Prostate gland (tissue), 2 donors: ENCODE data around the gene LAMA2. TPM values are rescaled to one million over a fixed set of nuclear protein-coding genes. Genes with fewer than 3 reads are reported as not detected.
A peak's percentile ranks its signal among the peaks of the same experiment; 100 is the strongest.

Experiments used
- DNase-seq: peaks from one replicate; pipeline ENCODE4 v3.0.0-alpha.2; 2019; ENCODE audit warnings: low spot score
- H3K27ac ChIP-seq, 2 donors: fragments of 200-600 bp; sonication (generic); 2 replicates each; pipeline ENCODE4 v1.5.1; 2017 to 2019
- H3K27me3 ChIP-seq: fragments of 200-600 bp; sonication (generic); replicated peaks from 2 replicates; pipeline ENCODE4 v1.5.1; 2019; ENCODE audit not compliant: insufficient read depth
- H3K36me3 ChIP-seq, 2 donors: fragments of 200-600 bp; sonication (generic); 1 replicate in 1 of 2; 2 replicates in 1 of 2; pipeline versions ENCODE4 v1.5.1 to v1.8.1; 2017 to 2019
- H3K4me1 ChIP-seq: fragments of 200-600 bp; sonication (generic); replicated peaks from 2 replicates; pipeline ENCODE4 v1.5.1; 2019
- H3K4me3 ChIP-seq, 2 donors: fragments of 200-600 bp; sonication (generic); 2 replicates each; pipeline ENCODE4 v1.5.1; 2017 to 2019
- H3K9me3 ChIP-seq: fragments of 200-600 bp; sonication (generic); 2 replicates; pipeline ENCODE4 v1.5.1; 2017
- POLR2A ChIP-seq: fragments of 450-650 bp; IDR thresholded peaks from one replicate; pipeline ENCODE4 v1.6.1; 2016; ENCODE audit warnings: antibody characterized with exemption, mild to moderate bottlenecking
- POLR2AphosphoS5 ChIP-seq: sonication (generic); formaldehyde crosslinking; IDR thresholded peaks from one replicate; pipeline ENCODE4 v1.6.1; 2017; ENCODE audit warnings: antibody characterized with exemption
- WGBS: methylation state at CpG from one replicate; pipeline ENCODE4 v1.1.5; 2018; 5-methylcytosine and 5-hydroxymethylcytosine counted together
- intact Hi-C: fragments of 100-400 bp; cut with DNase I; formaldehyde crosslinking; loops from one replicate; pipeline ENCODE4 v1.14.2; 2022
- total RNA-seq, 2 donors: library from RNA; depleted of rRNA; stranded (reverse); fragments of >200 nt; gene quantifications; one replicate each; pipeline ENCODE4 v1.1.0, GENCODE V29; 2016
- TF ChIP-seq, protein P1 (sequence below), 4 experiments: fragments of 200-600 bp in 2 of 4; fragments of 450-650 bp in 2 of 4; sonication (generic) in 2 of 4; IDR thresholded peaks; 1 replicate in 3 of 4; 2 replicates in 1 of 4; pipeline ENCODE4 v1.5.1; 2016 to 2019; ENCODE audit warnings: antibody characterized with exemption in 4 of 4, mild to moderate bottlenecking in 2 of 4, moderate library complexity in 2 of 4

The LAMA2 gene
- total RNA-seq, 2 donors from 2014 or later: 10.1 to 89.1 TPM

DNA sequence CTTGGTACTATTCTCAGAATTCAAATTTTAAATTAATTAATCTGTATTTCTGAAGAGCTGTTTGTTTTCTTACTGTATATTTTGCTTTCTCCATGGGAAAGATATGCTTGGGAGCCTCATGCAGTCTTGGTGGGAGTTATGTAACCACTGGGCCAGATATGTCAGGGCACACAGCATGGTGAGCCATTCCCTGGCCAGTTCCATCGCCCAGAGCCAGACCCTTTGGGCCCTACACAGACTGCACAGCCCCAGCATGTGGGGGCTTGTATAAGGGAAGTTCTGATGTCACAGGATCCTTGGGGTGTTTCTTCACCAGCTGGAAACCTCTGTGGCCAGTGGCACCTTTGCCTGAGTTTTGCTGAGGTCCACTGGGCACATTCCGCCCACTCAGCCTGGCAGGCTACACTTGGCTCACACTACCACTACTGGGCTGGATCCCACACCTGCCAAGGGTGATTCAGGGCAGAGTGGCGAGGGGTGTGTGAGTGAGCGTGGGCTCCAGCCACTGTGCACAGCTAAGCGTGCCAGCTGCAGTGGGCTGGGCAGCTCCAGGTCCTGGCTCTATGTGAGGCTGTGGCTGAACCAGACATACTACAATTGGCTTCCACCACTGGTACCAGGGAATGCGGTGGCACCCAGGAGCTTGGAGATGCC lies 533.5 kb downstream of the LAMA2 start:
- H3K4me1 ChIP-seq: no peaks in the 10 kb centered on the region
- H3K4me3 ChIP-seq: no peak overlapping the region
- 98% methylated on average over 6 of the region's 6 CpGs for WGBS
- H3K9me3 ChIP-seq: no peaks in the 10 kb centered on the region
- intact Hi-C loops: no loop called here
- no peak for DNase-seq
- H3K27me3 ChIP-seq: no peaks in the 10 kb centered on the region
- no peaks in the 10 kb centered on the region for H3K36me3 ChIP-seq
- H3K27ac ChIP-seq: no peak overlapping the region
- TF ChIP-seq POLR2A: no peak
- no peak for TF ChIP-seq POLR2AphosphoS5
- TF ChIP-seq, protein P1, sequence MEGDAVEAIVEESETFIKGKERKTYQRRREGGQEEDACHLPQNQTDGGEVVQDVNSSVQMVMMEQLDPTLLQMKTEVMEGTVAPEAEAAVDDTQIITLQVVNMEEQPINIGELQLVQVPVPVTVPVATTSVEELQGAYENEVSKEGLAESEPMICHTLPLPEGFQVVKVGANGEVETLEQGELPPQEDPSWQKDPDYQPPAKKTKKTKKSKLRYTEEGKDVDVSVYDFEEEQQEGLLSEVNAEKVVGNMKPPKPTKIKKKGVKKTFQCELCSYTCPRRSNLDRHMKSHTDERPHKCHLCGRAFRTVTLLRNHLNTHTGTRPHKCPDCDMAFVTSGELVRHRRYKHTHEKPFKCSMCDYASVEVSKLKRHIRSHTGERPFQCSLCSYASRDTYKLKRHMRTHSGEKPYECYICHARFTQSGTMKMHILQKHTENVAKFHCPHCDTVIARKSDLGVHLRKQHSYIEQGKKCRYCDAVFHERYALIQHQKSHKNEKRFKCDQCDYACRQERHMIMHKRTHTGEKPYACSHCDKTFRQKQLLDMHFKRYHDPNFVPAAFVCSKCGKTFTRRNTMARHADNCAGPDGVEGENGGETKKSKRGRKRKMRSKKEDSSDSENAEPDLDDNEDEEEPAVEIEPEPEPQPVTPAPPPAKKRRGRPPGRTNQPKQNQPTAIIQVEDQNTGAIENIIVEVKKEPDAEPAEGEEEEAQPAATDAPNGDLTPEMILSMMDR (IDR thresholded peaks at IDR 0.05): no peak

DNA sequence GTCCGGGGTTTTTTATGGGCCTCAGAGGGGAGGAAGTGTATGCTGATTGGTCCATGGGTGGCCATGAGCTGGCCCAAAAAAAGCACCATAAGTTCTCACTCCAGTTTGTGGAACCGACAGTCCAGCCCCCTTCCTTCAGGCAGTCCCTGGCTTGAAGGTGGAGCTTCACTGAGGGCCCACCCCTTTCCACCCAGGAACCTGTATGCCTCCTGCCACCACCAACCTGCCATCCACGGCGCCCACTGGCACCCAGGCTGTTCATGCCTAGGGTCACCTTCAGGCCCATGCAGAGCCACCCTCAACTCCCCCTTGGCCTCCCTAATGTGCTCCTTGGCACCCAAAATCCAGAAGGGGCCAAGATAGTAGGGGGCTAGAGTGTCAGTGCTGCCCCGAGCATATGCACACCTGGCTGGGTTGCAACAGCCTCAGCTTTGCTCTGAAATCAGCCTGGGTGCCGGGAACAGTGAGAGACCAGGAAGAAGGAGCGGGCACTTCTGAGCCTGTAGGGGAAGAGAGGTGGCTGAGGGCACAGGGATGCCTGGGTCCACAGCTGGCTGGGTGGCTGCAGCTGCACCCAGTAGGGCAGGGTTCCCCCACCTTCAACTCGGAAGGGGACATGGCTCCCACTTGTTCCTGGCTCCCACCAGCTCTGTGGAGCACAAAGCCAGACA lies 534.6 kb downstream of the LAMA2 start:
- WGBS: 88% methylated on average over 8 of the region's 8 CpGs

DNA sequence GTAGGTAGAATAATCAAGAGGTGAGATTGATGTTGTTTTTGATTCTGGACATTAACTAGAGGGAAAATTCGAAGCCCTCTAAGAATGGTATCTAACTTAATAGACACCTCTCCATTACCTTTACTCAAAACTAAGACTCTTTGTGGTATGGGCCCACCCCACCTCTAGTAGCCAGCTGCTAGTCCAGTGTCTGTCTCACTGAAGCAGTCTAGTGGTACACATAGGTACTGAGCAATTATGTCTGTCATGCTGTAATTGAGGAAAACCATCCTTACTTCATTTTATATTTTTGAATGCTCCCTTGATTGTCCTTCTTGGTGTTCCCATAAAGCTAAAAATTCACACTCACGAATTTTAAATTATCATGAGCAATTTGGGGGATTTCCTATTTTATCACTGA lies 536.4 kb downstream of the LAMA2 start:
- no peak for TF ChIP-seq POLR2A
- TF ChIP-seq POLR2AphosphoS5: no peak
- TF ChIP-seq, protein P1 (IDR thresholded peaks at IDR 0.05): no peak
- Histone ChIP-seq H3K36me3 (no peaks in the 10 kb centered on the region), H3K4me3 (no peak overlapping the region), H3K27me3 (no peaks in the 10 kb centered on the region), H3K4me1 (no peaks in the 10 kb centered on the region), H3K9me3 (no peaks in the 10 kb centered on the region), H3K27ac (no peak overlapping the region)
- no peak for DNase-seq
- 86% methylated on average over 2 of the region's 2 CpGs for WGBS
- intact Hi-C loops: no loop called here

More for the DNA sequence above, 534.6 kb downstream of the LAMA2 start:
- no peaks in the 10 kb centered on the region for H3K27me3 ChIP-seq
- no peaks in the 10 kb centered on the region for H3K4me1 ChIP-seq
- TF ChIP-seq POLR2A (no peak), POLR2AphosphoS5 (no peak)
- TF ChIP-seq, protein P1 (IDR thresholded peaks at IDR 0.05): no peak
- intact Hi-C loops: no loop called here
- no peak overlapping the region for H3K4me3 ChIP-seq
- no peaks in the 10 kb centered on the region for H3K36me3 ChIP-seq
- no peak for DNase-seq
- H3K27ac ChIP-seq: no peak overlapping the region
- H3K9me3 ChIP-seq: no peaks in the 10 kb centered on the region

DNA sequence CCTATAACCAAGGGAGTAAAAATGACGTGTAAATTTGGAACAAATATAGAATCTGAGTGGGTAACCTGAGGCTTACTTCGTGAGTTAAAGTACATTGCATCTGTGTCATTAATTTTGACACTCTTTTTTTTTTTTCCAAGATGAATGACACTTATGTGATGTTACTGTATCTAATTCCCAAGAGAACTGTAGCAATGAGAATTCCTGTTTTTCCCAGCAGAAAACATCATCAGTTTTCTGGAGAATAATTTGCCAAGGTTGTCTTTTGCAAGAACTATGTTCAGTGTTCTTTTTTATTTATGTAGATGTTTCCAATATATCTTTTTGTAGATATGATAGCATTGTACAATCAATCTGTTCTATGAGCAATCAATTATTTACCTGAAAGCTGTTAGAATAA lies 543.4 kb downstream of the LAMA2 start:
- 63% methylated on average over 2 of the region's 2 CpGs for WGBS
- intact Hi-C loops: no loop called here
- Histone ChIP-seq H3K36me3 (no peaks in the 10 kb centered on the region), H3K4me3 (no peak overlapping the region), H3K27me3 (no peaks in the 10 kb centered on the region), H3K9me3 (no peaks in the 10 kb centered on the region), H3K4me1 (no peaks in the 10 kb centered on the region), H3K27ac (no peak overlapping the region)
- TF ChIP-seq, protein P1 (IDR thresholded peaks at IDR 0.05): peak in 1 of 4 experiments; percentile 9
- TF ChIP-seq POLR2AphosphoS5 (no peak), POLR2A (no peak)
- no peak for DNase-seq

DNA sequence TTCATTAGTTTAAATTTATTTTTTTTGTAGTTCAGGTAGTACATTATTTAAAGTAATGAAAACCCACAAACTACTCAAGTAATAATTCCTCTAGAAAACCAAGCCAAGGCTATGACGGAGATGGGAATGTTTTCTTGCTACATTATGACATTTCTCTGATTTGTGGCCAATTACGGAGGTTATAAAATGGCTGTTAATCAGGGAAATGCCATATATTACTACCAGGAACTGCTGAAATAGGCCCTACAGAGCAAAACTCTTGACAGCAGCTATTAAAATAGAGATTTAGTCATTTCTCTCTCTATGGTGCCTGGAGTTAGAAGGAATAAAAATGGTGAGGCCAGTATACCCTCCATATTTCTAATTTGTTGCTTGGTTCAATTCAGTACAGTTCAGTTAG lies 547.0 kb downstream of the LAMA2 start:
- no peak overlapping the region for H3K4me3 ChIP-seq
- H3K36me3 ChIP-seq: no peaks in the 10 kb centered on the region
- no peak for DNase-seq
- TF ChIP-seq, protein P1 (IDR thresholded peaks at IDR 0.05): no peak
- TF ChIP-seq POLR2AphosphoS5 (no peak), POLR2A (no peak)
- WGBS: 64% methylated on average over 2 of the region's 2 CpGs
- no peak overlapping the region for H3K27ac ChIP-seq
- no peaks in the 10 kb centered on the region for H3K9me3 ChIP-seq
- intact Hi-C loops: no loop called here
- no peaks in the 10 kb centered on the region for H3K4me1 ChIP-seq
- no peaks in the 10 kb centered on the region for H3K27me3 ChIP-seq
